Chondrocyte (in vitro differentiated cells): ENCODE data around the gene CACNG5. TPM values are rescaled to one million over a fixed set of nuclear protein-coding genes. Genes with fewer than 3 reads are reported as not detected.

Experiments
- DNase-seq: peaks from one replicate; pipeline ENCODE4 v3.0.0; 2021; ENCODE audit warnings: mixed read lengths, low spot score
- H3K27ac Mint-ChIP-seq: one replicate; pipeline ENCODE4 v1.8.0; 2021; ENCODE audit warnings: mild to moderate bottlenecking, moderate library complexity, mixed read lengths; ENCODE audit not compliant: unreplicated experiment
- H3K27me3 Mint-ChIP-seq: 2 replicates; pipeline ENCODE4 v1.8.0; 2021; ENCODE audit warnings: low read depth, mixed read lengths
- H3K36me3 Mint-ChIP-seq: 2 replicates; pipeline ENCODE4 v1.8.0; 2021; ENCODE audit warnings: low read depth, mixed read lengths
- H3K4me1 Mint-ChIP-seq: 2 replicates; pipeline ENCODE4 v1.8.0; 2021; ENCODE audit warnings: low read depth, mild to moderate bottlenecking, mixed read lengths
- H3K4me3 Mint-ChIP-seq: one replicate; pipeline ENCODE4 v1.8.0; 2021; ENCODE audit warnings: mild to moderate bottlenecking, moderate library complexity, mixed read lengths; ENCODE audit not compliant: unreplicated experiment
- H3K9me3 Mint-ChIP-seq: 2 replicates; pipeline ENCODE4 v1.8.0; 2021; ENCODE audit warnings: low read depth, mixed read lengths
- total RNA-seq: library from RNA; stranded (reverse); gene quantifications from 3 replicates; pipeline ENCODE4 v1.2.1, GENCODE V29; 2021
- TF ChIP-seq, protein P1 (sequence below): fragments of 200-600 bp; sonication (generic); IDR thresholded peaks from 2 replicates; pipeline ENCODE4 v1.5.0; 2021; ENCODE audit warnings: antibody characterized with exemption, mild to moderate bottlenecking, moderate library complexity

The CACNG5 gene
- total RNA-seq, 1 donor from 2014 or later, result not detected

DNA sequence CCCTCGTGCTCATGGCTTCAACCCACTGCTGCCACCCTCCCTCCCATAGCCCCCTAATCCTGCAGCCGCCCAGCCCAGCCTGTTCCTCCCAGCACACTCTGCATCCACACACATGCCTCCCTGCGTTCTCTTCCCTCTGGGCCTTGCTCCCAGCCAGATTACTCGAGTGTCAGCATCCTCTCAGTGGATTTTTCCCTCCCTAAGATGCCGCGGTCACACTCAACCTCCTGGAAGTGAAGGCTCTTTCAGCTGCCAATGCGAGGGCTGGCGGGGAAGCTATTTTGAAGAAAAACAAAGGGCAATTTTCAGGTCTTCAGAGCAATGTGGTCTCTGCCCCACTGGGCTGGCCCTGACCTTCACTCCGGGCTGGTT, 23.2 kb upstream of the CACNG5 start:
- no peak for DNase-seq
- TF ChIP-seq, protein P1, sequence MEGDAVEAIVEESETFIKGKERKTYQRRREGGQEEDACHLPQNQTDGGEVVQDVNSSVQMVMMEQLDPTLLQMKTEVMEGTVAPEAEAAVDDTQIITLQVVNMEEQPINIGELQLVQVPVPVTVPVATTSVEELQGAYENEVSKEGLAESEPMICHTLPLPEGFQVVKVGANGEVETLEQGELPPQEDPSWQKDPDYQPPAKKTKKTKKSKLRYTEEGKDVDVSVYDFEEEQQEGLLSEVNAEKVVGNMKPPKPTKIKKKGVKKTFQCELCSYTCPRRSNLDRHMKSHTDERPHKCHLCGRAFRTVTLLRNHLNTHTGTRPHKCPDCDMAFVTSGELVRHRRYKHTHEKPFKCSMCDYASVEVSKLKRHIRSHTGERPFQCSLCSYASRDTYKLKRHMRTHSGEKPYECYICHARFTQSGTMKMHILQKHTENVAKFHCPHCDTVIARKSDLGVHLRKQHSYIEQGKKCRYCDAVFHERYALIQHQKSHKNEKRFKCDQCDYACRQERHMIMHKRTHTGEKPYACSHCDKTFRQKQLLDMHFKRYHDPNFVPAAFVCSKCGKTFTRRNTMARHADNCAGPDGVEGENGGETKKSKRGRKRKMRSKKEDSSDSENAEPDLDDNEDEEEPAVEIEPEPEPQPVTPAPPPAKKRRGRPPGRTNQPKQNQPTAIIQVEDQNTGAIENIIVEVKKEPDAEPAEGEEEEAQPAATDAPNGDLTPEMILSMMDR, result no peak
- H3K4me1 Mint-ChIP-seq, result no peaks in the 10 kb centered on the region
- no peaks in the 10 kb centered on the region for H3K9me3 Mint-ChIP-seq
- no peaks in the 10 kb centered on the region for H3K36me3 Mint-ChIP-seq
- H3K27me3 Mint-ChIP-seq, result no peaks in the 10 kb centered on the region
- H3K4me3 Mint-ChIP-seq, result no peak overlapping the region
- no peak overlapping the region for H3K27ac Mint-ChIP-seq

DNA sequence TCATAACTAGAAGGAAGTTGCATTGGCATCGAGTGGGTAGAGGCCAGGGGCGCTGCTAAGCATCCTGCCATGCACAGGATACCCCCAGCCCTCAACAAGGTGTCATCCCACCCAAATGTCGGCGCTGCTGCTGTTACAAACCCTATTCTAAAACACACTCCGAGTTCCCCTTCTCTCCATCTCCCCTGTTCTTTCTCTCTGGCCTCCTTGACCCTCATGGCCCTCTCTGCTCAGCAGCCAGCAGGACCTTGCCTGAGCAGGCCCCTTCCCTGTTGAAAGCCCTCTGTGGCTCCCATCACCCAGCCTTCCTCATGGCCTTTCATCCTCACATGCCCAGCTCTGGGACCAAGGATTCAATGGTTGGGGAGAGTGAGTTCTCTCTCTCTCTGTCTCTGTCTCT, 22.3 kb upstream of the CACNG5 start:
- no peak for DNase-seq
- TF ChIP-seq, protein P1, result no peak
- Mint-ChIP-seq H3K4me1 (no peaks in the 10 kb centered on the region), H3K9me3 (peaks cover 1% of the 10 kb centered on the region), H3K36me3 (no peaks in the 10 kb centered on the region), H3K27ac (no peak overlapping the region), H3K4me3 (no peak overlapping the region), H3K27me3 (no peaks in the 10 kb centered on the region)

DNA sequence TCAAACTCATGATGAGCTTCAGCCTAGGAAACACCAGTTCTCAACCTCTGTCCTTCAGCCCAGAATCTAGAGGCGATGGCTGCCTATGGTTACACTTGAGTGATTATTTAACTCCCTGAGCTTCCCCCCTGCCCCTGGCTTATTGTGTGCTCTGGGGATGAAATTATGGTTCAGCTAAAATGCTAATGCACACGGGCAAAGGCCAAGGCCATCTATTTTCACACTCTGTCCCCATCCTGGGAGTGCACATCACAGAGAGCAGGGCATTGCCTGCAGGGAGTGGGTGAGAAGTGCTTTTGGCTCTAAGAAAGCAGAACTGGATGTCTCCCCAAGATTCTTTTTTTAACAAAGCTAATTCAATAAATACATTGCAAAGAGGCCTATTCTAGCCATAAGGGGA, 21.6 kb upstream of the CACNG5 start:
- Mint-ChIP-seq H3K4me3 (no peak overlapping the region), H3K27me3 (no peaks in the 10 kb centered on the region), H3K36me3 (no peaks in the 10 kb centered on the region), H3K9me3 (peaks cover 8% of the 10 kb centered on the region), H3K4me1 (no peaks in the 10 kb centered on the region), H3K27ac (no peak overlapping the region)
- TF ChIP-seq, protein P1, result no peak
- no peak for DNase-seq

DNA sequence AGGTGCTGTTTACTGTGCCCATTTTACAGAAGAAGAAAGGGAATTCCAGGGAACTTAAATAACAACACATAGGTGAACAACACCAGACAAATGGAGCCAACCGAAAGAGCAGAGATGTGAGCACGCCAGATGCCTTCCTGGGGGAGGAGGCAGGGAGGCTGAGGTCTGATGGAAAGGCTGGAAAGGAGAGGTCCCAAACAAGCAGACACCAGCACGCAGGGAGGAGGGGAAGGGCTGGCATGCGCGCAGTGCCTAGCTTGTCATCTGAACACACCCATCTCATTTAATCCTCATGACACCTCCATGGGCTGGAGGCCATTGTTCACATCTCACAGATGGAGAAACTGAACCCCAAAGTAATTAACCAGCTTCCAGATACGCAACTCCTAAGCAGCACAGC, 20.9 kb upstream of the CACNG5 start:
- no peak overlapping the region for H3K27ac Mint-ChIP-seq
- no peaks in the 10 kb centered on the region for H3K36me3 Mint-ChIP-seq
- no peak for DNase-seq
- H3K4me1 Mint-ChIP-seq, result no peaks in the 10 kb centered on the region
- no peaks in the 10 kb centered on the region for H3K27me3 Mint-ChIP-seq
- H3K4me3 Mint-ChIP-seq, result no peak overlapping the region
- H3K9me3 Mint-ChIP-seq, result peaks cover 9% of the 10 kb centered on the region
- TF ChIP-seq, protein P1, result no peak

DNA sequence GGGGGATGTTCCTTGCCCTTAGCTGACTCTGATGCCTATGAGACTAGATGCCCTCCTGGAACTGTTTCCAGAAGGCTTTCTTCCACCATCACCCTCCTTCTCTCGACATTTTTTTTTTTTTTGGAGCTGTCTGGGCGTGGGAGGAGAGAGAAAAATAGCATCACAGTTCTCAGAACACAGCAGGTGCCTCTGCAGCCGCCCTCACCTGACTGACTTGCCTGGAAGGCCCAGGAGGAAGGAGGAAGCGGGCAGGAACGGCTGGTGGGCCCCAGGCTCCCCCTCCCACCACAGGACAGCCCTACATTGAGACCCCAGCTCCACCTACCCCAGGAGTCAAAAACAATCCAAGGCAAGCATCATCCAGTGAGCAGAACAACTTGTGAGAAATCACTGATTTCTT, 20.3 kb upstream of the CACNG5 start:
- no peaks in the 10 kb centered on the region for H3K27me3 Mint-ChIP-seq
- no peak for DNase-seq
- no peaks in the 10 kb centered on the region for H3K36me3 Mint-ChIP-seq
- TF ChIP-seq, protein P1, result no peak
- H3K27ac Mint-ChIP-seq, result no peak overlapping the region
- peaks cover 9% of the 10 kb centered on the region for H3K9me3 Mint-ChIP-seq
- H3K4me1 Mint-ChIP-seq, result no peaks in the 10 kb centered on the region
- no peak overlapping the region for H3K4me3 Mint-ChIP-seq
